B cell (primary cell): ENCODE results near the gene EFCAB14. TPM values are rescaled to one million over a fixed set of nuclear protein-coding genes. Genes with fewer than 3 reads are reported as not detected.

Source experiments
- ATAC-seq: fragments of 200-7000 bp; cut with Tn5 transposase; one replicate; pipeline ENCODE4 v1.10.0; 2021; ENCODE audit warnings: low read depth, mild to moderate bottlenecking, moderate number of reproducible peaks, moderate library complexity
- CTCF ChIA-PET: fragments of 350-600 bp; sonication (Branson Sonifier 250); formaldehyde crosslinking; loops from one replicate; lab custom pipeline; 2021; ENCODE audit warnings: antibody characterized with exemption, inconsistent platforms; lab: Charles Lee
- POLR2A ChIA-PET: fragments of 350-600 bp; sonication (Branson Sonifier 250); formaldehyde crosslinking; loops from one replicate; lab custom pipeline; 2021; ENCODE audit warnings: antibody characterized with exemption; lab: Charles Lee
- DNase-seq: peaks from one replicate; pipeline ENCODE4 v3.0.0; 2013
- H2AFZ ChIP-seq: 2 replicates; pipeline ENCODE4 v1.6.1; 2012; ENCODE audit warnings: mild to moderate bottlenecking, low read depth, low read length; ENCODE audit not compliant: insufficient read depth, poor library complexity, severe bottlenecking
- H3K27ac ChIP-seq, 2 donors: 1 replicate in 1 of 2; 2 replicates in 1 of 2; pipeline ENCODE4 v1.5.1; 2012 to 2013; ENCODE audit warnings: low read length in 2 of 2, mild to moderate bottlenecking in 2 of 2, moderate library complexity in 1 of 2
- H3K27me3 ChIP-seq, 4 experiments: fragments of 200-600 bp in 1 of 4; sonication (generic) in 1 of 4; replicated peaks in 1 of 4; 1 replicate in 2 of 4; 2 replicates in 2 of 4; pipeline versions ENCODE4 v1.6.1 to v1.7.0; 2013 to 2016; ENCODE audit warnings: low read length in 3 of 4, mild to moderate bottlenecking in 2 of 4, mixed read lengths in 1 of 4, moderate library complexity in 1 of 4; ENCODE audit not compliant: insufficient read depth in 4 of 4, control insufficient read depth in 3 of 4; ENCODE audit errors: control extremely low read depth in 1 of 4
- H3K36me3 ChIP-seq, 2 experiments: replicated peaks in 1 of 2; 1 replicate in 1 of 2; 2 replicates in 1 of 2; pipeline versions ENCODE4 v1.6.1 to v1.7.1; 2013; ENCODE audit warnings: low read length in 1 of 2; ENCODE audit not compliant: insufficient read depth in 2 of 2, control insufficient read depth in 1 of 2; ENCODE audit errors: control extremely low read depth in 1 of 2, extremely low read depth in 1 of 2
- H3K4me1 ChIP-seq, 2 donors: fragments of 200-600 bp in 1 of 2; sonication (generic) in 1 of 2; 1 replicate in 1 of 2; 2 replicates in 1 of 2; pipeline versions ENCODE4 v1.5.1 to v1.6.1; 2013 to 2017; ENCODE audit warnings: low read length in 2 of 2; ENCODE audit not compliant: control insufficient read depth in 2 of 2, insufficient read depth in 2 of 2
- H3K4me2 ChIP-seq: replicated peaks from 2 replicates; pipeline ENCODE3; 2012; ENCODE audit warnings: mild to moderate bottlenecking, low read depth, low read length; ENCODE audit not compliant: poor library complexity, severe bottlenecking
- H3K4me3 ChIP-seq, 5 experiments: fragments of 200-600 bp in 1 of 5; sonication (generic) in 1 of 5; 1 replicate in 3 of 5; 2 replicates in 2 of 5; pipeline versions ENCODE4 v1.5.1 to v1.7.0; 2011 to 2016; ENCODE audit warnings: low read length in 4 of 5, mild to moderate bottlenecking in 4 of 5, low read depth in 2 of 5, control low read depth in 1 of 5, moderate library complexity in 1 of 5; ENCODE audit not compliant: insufficient read depth in 1 of 5; ENCODE audit errors: control extremely low read depth in 1 of 5, extremely low read depth in 1 of 5
- H3K79me2 ChIP-seq: fragments of 200-600 bp; sonication (generic); one replicate; pipeline ENCODE4 v1.6.0; 2016; ENCODE audit warnings: low read length; ENCODE audit not compliant: control insufficient read depth, insufficient read depth
- H3K9ac ChIP-seq: fragments of 200-600 bp; sonication (generic); 2 replicates; pipeline ENCODE4 v1.6.1; 2017; ENCODE audit warnings: mild to moderate bottlenecking, low read length, moderate library complexity
- H3K9me3 ChIP-seq, 3 donors: one replicate each; pipeline versions ENCODE4 v1.6.1 to v1.7.1; 2013; ENCODE audit warnings: low read length in 2 of 3; ENCODE audit not compliant: control insufficient read depth in 2 of 3, insufficient read depth in 1 of 3; ENCODE audit errors: control extremely low read depth in 1 of 3
- H4K20me1 ChIP-seq: 2 replicates; pipeline ENCODE4 v1.6.0; 2012; ENCODE audit warnings: mild to moderate bottlenecking, low read length; ENCODE audit not compliant: insufficient read depth, control insufficient read depth, poor library complexity, severe bottlenecking
- H3K27ac Mint-ChIP-seq: one replicate; pipeline ENCODE4 v1.8.0; 2021; ENCODE audit warnings: mixed read lengths
- H3K27me3 Mint-ChIP-seq: one replicate; pipeline ENCODE4 v1.8.0; 2021; ENCODE audit warnings: mixed read lengths
- H3K4me1 Mint-ChIP-seq: one replicate; pipeline ENCODE4 v1.8.0; 2021; ENCODE audit warnings: mixed read lengths
- H3K4me3 Mint-ChIP-seq: one replicate; pipeline ENCODE4 v1.8.0; 2021; ENCODE audit warnings: mixed read lengths
- H3K9me3 Mint-ChIP-seq: one replicate; pipeline ENCODE4 v1.8.0; 2022; ENCODE audit warnings: mixed read lengths; ENCODE audit not compliant: insufficient read depth
- CTCF ChIP-seq: fragments of 200-600 bp; IDR thresholded peaks from one replicate; pipeline ENCODE4 v1.8.0; 2022; ENCODE audit warnings: antibody characterized with exemption, mild to moderate bottlenecking
- EZH2 ChIP-seq: IDR thresholded peaks from 2 replicates; pipeline ENCODE4 v1.6.1; 2012; ENCODE audit warnings: borderline replicate concordance, low read depth, mild to moderate bottlenecking, moderate library complexity, low read length; ENCODE audit not compliant: insufficient read depth, poor library complexity, severe bottlenecking
- WGBS: methylation state at CpG from one replicate; pipeline ENCODE4 v1.1.5; 2013; ENCODE audit warnings: missing lambda C conversion rate; ENCODE audit not compliant: insufficient coverage; 5-methylcytosine and 5-hydroxymethylcytosine counted together
- intact Hi-C: fragments of 100-400 bp; cut with micrococcal nuclease; formaldehyde crosslinking; loops from one replicate; pipeline ENCODE4 v1.10.0; 2022
- polyA plus RNA-seq: library from polyadenylated mRNA; depleted of rRNA; stranded (reverse); fragments of >200 nt; gene quantifications from 2 replicates; pipeline ENCODE4 v1.2.3, GENCODE V29; 2012
- total RNA-seq, 2 donors: library from RNA; stranded (reverse); fragments of 120-200 nt in 1 of 2; gene quantifications; 1 replicate in 1 of 2; 2 replicates in 1 of 2; pipeline versions ENCODE4 v1.2.3 to v1.2.4, GENCODE V29; 2013 to 2022

EFCAB14 gene
- total and polyA plus RNA-seq, 2 donors (not counting 1 experiment from before 2014, with no cell fraction given): 22.8 to 98.8 TPM

- ChIA-PET CTCF (no interaction called here), POLR2A (no interaction called here)
- Histone ChIP-seq H3K4me2 (no peak overlapping the region), H3K9me3 (no peaks in the 10 kb centered on the region), H4K20me1 (no peaks in the 10 kb centered on the region), H2AFZ (no peak overlapping the region), H3K27me3 (no peaks in the 10 kb centered on the region), H3K36me3 (peaks cover 9 to 38% of the 10 kb centered on the region in 2 experiments), H3K4me3 (no peak overlapping the region), H3K27ac (no peak overlapping the region), H3K4me1 (no peaks in the 10 kb centered on the region), H3K9ac (no peak overlapping the region), H3K79me2 (no peaks in the 10 kb centered on the region)
- H3K27ac Mint-ChIP-seq: no peak overlapping the region
- no peaks in the 10 kb centered on the region for H3K9me3 Mint-ChIP-seq
- H3K27me3 Mint-ChIP-seq: no peaks in the 10 kb centered on the region
- no peaks in the 10 kb centered on the region for H3K4me1 Mint-ChIP-seq
- H3K4me3 Mint-ChIP-seq: no peak overlapping the region
- DNase-seq (no peak), ATAC-seq (no peak)
- TF ChIP-seq EZH2: no peak
- no peak for TF ChIP-seq CTCF
- intact Hi-C loops: no loop called here
- WGBS: 100% methylated on average over 1 of the region's 2 CpGs
Observed at GRCh38 chr1:46659307-46659870, 59.5 kb downstream of the EFCAB14 start.

GRCh38 chr1:46657775-46658174, 61.1 kb downstream of the EFCAB14 start:
- H3K79me2 ChIP-seq: no peaks in the 10 kb centered on the region
- no peaks in the 10 kb centered on the region for H3K9me3 ChIP-seq
- no peak overlapping the region for H3K4me3 ChIP-seq
- POLR2A ChIA-PET: no interaction called here
- no peak overlapping the region for H3K4me3 Mint-ChIP-seq
- CTCF ChIA-PET: no interaction called here
- H3K4me1 ChIP-seq: no peaks in the 10 kb centered on the region
- no peak for DNase-seq
- H3K9ac ChIP-seq: no peak overlapping the region
- H3K27ac ChIP-seq: no peak overlapping the region
- no peaks in the 10 kb centered on the region for H3K9me3 Mint-ChIP-seq
- intact Hi-C loops: no loop called here
- H3K36me3 ChIP-seq: peaks cover 12 to 32% of the 10 kb centered on the region in 2 experiments
- H4K20me1 ChIP-seq: no peaks in the 10 kb centered on the region
- H3K27me3 ChIP-seq: no peaks in the 10 kb centered on the region
- no peak overlapping the region for H3K4me2 ChIP-seq
- no CpG with 5 or more reads among the region's 1 CpG for WGBS
- H3K4me1 Mint-ChIP-seq: no peaks in the 10 kb centered on the region
- H3K27ac Mint-ChIP-seq: no peak overlapping the region
- no peak for ATAC-seq
- H2AFZ ChIP-seq: no peak overlapping the region
- no peaks in the 10 kb centered on the region for H3K27me3 Mint-ChIP-seq
- TF ChIP-seq CTCF (no peak), EZH2 (no peak)
